HepG2 (cell line): Measurements from ENCODE around the gene MAN1B1. TPM values are rescaled to one million over a fixed set of nuclear protein-coding genes. Genes with fewer than 3 reads are reported as not detected.

Experiments used
- AKNA ChIP-seq: sonication (generic); formaldehyde crosslinking; IDR thresholded peaks from 2 replicates; pipeline ENCODE4 v1.4.0; 2020; ENCODE audit warnings: missing genetic modification reagents, borderline replicate concordance
- ATRX ChIP-seq: sonication (generic); formaldehyde crosslinking; IDR thresholded peaks from 2 replicates; pipeline ENCODE4 v1.4.0; 2020; ENCODE audit warnings: missing genetic modification reagents, borderline replicate concordance
- DBP ChIP-seq: sonication (generic); formaldehyde crosslinking; IDR thresholded peaks from 2 replicates; pipeline ENCODE4 v1.4.0; 2020; ENCODE audit warnings: missing genetic modification reagents; ENCODE audit errors: not compliant biosample characterization
- EZH2 ChIP-seq: conservative IDR thresholded peaks from 2 replicates; pipeline ENCODE4 v1.6.1; 2012; ENCODE audit warnings: mild to moderate bottlenecking, low read depth, low read length, moderate library complexity
- KLF13 ChIP-seq: sonication (generic); formaldehyde crosslinking; IDR thresholded peaks from 2 replicates; pipeline ENCODE4 v1.4.0; 2020; ENCODE audit warnings: mild to moderate bottlenecking, missing genetic modification reagents
- MEIS2 ChIP-seq: sonication (generic); formaldehyde crosslinking; IDR thresholded peaks from 2 replicates; pipeline ENCODE4 v1.9.0; 2021; ENCODE audit warnings: mild to moderate bottlenecking, missing genetic modification reagents
- PAXIP1 ChIP-seq: sonication (generic); formaldehyde crosslinking; conservative IDR thresholded peaks from 2 replicates; pipeline ENCODE4 v1.4.0; 2020; ENCODE audit warnings: mild to moderate bottlenecking, missing genetic modification reagents, moderate library complexity
- PHF5A ChIP-seq: IDR thresholded peaks from one replicate; pipeline ENCODE4 v1.6.1; 2018; ENCODE audit warnings: low read depth, missing genetic modification reagents; ENCODE audit not compliant: unreplicated experiment
- PLRG1 ChIP-seq: fragments of 450-650 bp; conservative IDR thresholded peaks from 2 replicates; pipeline ENCODE4 v1.6.1; 2016
- RARG ChIP-seq: sonication (generic); formaldehyde crosslinking; IDR thresholded peaks from 2 replicates; pipeline ENCODE4 v1.4.0; 2020; ENCODE audit warnings: low read depth, mild to moderate bottlenecking, missing genetic modification reagents
- STAT5B ChIP-seq: sonication (generic); formaldehyde crosslinking; IDR thresholded peaks from 2 replicates; pipeline ENCODE4 v1.4.0; 2020; ENCODE audit warnings: missing genetic modification reagents
- ZNF263 ChIP-seq: sonication (generic); formaldehyde crosslinking; IDR thresholded peaks from 2 replicates; pipeline ENCODE4 v1.4.0; 2020; ENCODE audit warnings: missing genetic modification reagents
- ZNF282 ChIP-seq: fragments of 450-650 bp; IDR thresholded peaks from 2 replicates; pipeline ENCODE4 v1.6.1; 2018; ENCODE audit not compliant: partially characterized antibody
- ZNF430 ChIP-seq: sonication (generic); formaldehyde crosslinking; IDR thresholded peaks from 2 replicates; pipeline ENCODE4 v1.9.0; 2021; ENCODE audit warnings: mild to moderate bottlenecking, missing genetic modification reagents
- ZNF432 ChIP-seq: sonication (generic); formaldehyde crosslinking; IDR thresholded peaks from 2 replicates; pipeline ENCODE4 v1.5.0; 2020; ENCODE audit warnings: missing genetic modification reagents, mild to moderate bottlenecking, borderline replicate concordance
- ZNF552 ChIP-seq: sonication (generic); formaldehyde crosslinking; IDR thresholded peaks from 2 replicates; pipeline ENCODE4 v1.9.0; 2022; ENCODE audit warnings: missing genetic modification reagents, mild to moderate bottlenecking, borderline replicate concordance
- ZNF607 ChIP-seq: sonication (generic); formaldehyde crosslinking; IDR thresholded peaks from 2 replicates; pipeline ENCODE4 v1.5.1; 2020; ENCODE audit warnings: missing genetic modification reagents, mild to moderate bottlenecking, borderline replicate concordance
- ZSCAN20 ChIP-seq: sonication (generic); formaldehyde crosslinking; IDR thresholded peaks from 2 replicates; pipeline ENCODE4 v1.4.0; 2020; ENCODE audit warnings: missing genetic modification reagents, mild to moderate bottlenecking, borderline replicate concordance
- polyA plus RNA-seq, 8 experiments: library from polyadenylated mRNA; depleted of rRNA in 3 of 8; stranded (reverse) in 7 of 8; unstranded in 1 of 8; fragments of >200 nt; fragmentation: Illumina TruSeq in 4 of 8; extraction: Trizol in 4 of 8; gene quantifications; 2 replicates each; pipeline versions ENCODE4 v1.2.1 to v1.2.3, GENCODE V29; 2011 to 2016; ENCODE audit warnings: low read depth in 4 of 8, missing spikeins in 1 of 8, mixed read lengths in 1 of 8; ENCODE audit not compliant: insufficient read depth in 1 of 8
- total RNA-seq, 5 experiments: library from RNA; depleted of rRNA; stranded (reverse); fragments of >200 nt; fragmentation: Illumina TruSeq; extraction: Trizol; gene quantifications; 2 replicates each; pipeline ENCODE4 v1.2.3, GENCODE V29; 2016; ENCODE audit warnings: low read depth in 1 of 5
- TF ChIP-seq, protein P1 (sequence below): sonication (generic); formaldehyde crosslinking; IDR thresholded peaks from 2 replicates; pipeline ENCODE4 v1.4.0; 2020; ENCODE audit warnings: low read depth, mild to moderate bottlenecking, missing genetic modification reagents

The MAN1B1 gene
- total and polyA plus RNA-seq, 2 of the 13 experiments (the other 11 are each of a cell fraction or from before 2014, with no cell fraction given): 48.9 to 59.5 TPM

DNA sequence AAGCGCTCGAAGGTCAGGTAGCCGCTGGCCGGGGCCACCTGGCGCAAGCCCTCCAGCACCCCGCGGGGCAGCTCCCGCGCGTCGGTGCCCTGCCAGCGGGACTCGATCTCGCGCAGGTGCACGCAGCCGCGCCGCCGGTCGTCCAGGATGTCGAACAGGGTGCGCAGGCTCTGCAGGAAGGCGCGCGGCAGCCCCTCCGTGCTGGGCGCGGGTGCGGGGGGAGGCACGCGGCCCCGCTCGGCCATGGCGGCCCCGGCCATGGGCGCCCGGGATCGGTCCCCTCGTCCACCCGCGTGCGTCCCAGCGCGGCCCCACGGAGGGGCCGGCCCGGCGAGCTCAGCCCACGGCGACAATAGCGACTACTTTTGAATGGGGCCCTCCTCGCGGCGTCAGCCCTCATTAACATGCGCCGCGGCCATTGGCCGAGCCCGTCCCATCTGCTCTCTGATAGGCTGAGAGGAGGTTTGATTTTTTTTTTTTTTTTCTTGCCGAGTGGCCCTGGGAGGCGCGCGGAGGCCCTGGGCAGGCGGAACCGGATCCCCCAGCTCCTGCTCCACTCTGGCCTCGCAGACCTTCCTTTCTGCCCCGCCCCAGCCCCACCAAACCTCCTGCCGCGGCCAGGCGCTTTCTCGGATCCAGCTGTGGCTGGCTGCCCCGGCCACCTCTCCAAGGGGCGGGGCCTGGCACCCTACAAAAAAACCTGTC lies 16.4 kb upstream of the MAN1B1 start, which contains the start of gene SAPCD2 (continued):
- TF ChIP-seq ZNF263 (no peak), ZNF607 (CRISPR knock-in tag) (0 out of 2 replicates have a peak, but pooled peaks have one; percentile 67), PLRG1 (no peak), STAT5B (CRISPR knock-in tag) (no peak), ZNF552 (CRISPR knock-in tag) (no peak), EZH2 (no peak), PAXIP1 (CRISPR knock-in tag) (no peak), ATRX (CRISPR knock-in tag) (no peak), ZSCAN20 (CRISPR knock-in tag) (no peak), RARG (CRISPR knock-in tag) (no peak), ZNF432 (CRISPR knock-in tag) (no peak), MEIS2 (CRISPR knock-in tag) (no peak), KLF13 (CRISPR knock-in tag) (no peak), AKNA (CRISPR knock-in tag) (no peak), DBP (CRISPR knock-in tag) (no peak), ZNF430 (CRISPR knock-in tag) (no peak; the same call in 1 of the 2 replicates), PHF5A (CRISPR knock-in tag) (no peak), ZNF282 (no peak)
- TF ChIP-seq, protein P1, sequence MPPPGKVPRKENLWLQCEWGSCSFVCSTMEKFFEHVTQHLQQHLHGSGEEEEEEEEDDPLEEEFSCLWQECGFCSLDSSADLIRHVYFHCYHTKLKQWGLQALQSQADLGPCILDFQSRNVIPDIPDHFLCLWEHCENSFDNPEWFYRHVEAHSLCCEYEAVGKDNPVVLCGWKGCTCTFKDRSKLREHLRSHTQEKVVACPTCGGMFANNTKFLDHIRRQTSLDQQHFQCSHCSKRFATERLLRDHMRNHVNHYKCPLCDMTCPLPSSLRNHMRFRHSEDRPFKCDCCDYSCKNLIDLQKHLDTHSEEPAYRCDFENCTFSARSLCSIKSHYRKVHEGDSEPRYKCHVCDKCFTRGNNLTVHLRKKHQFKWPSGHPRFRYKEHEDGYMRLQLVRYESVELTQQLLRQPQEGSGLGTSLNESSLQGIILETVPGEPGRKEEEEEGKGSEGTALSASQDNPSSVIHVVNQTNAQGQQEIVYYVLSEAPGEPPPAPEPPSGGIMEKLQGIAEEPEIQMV (CRISPR knock-in tag): no peak
